ENCODE data around the gene SEMA4D. TPM values are rescaled to one million over a fixed set of nuclear protein-coding genes. Genes with fewer than 3 reads are reported as not detected.

The SEMA4D gene
- total RNA-seq, 2 donors from 2014 or later, result 18.9 to 21.2 TPM

GRCh38 chr9:89388868-89389177 is 109.1 kb downstream of the SEMA4D start:
- DNase-seq (no peak), ATAC-seq (no peak)
- intact Hi-C loops (cut with DNase I, micrococcal nuclease), result no loop called here

GRCh38 chr9:89388084-89388867 is 109.6 kb downstream of the SEMA4D start:
- intact Hi-C loops (cut with DNase I, micrococcal nuclease), result no loop called here
- DNase-seq (peak in 1 of 2 donors; percentile 42), ATAC-seq (peak; percentile 39)

- DNase-seq (no peak), ATAC-seq (no peak)
- intact Hi-C loops (cut with DNase I, micrococcal nuclease), result no loop called here
These were observed 110.6 kb downstream of the SEMA4D start for GRCh38 chr9:89387197-89387849.

- DNase-seq (no peak), ATAC-seq (no peak)
- intact Hi-C loops (cut with DNase I, micrococcal nuclease), result no loop called here
These were observed 111.1 kb downstream of the SEMA4D start for GRCh38 chr9:89386797-89387196.

- intact Hi-C loops (cut with DNase I, micrococcal nuclease), result no loop called here
- DNase-seq, result no peak
- no peak for ATAC-seq
These were observed 111.7 kb downstream of the SEMA4D start for GRCh38 chr9:89386206-89386605.

GRCh38 chr9:89384783-89385182 is 113.1 kb downstream of the SEMA4D start:
- intact Hi-C loops (cut with DNase I, micrococcal nuclease), result no loop called here
- ATAC-seq (no peak), DNase-seq (no peak)

- ATAC-seq (no peak), DNase-seq (no peak)
- intact Hi-C loops (cut with DNase I, micrococcal nuclease), result no loop called here
These were observed 114.1 kb downstream of the SEMA4D start for GRCh38 chr9:89383721-89384300.

GRCh38 chr9:89383030-89383720 is 114.7 kb downstream of the SEMA4D start:
- intact Hi-C loops (cut with DNase I, micrococcal nuclease), result no loop called here
- DNase-seq (no peak), ATAC-seq (no peak)

- ATAC-seq, result no peak
- intact Hi-C loops (cut with DNase I, micrococcal nuclease), result no loop called here
- no peak for DNase-seq
These were observed 115.6 kb downstream of the SEMA4D start for GRCh38 chr9:89382026-89382986.

GRCh38 chr9:89381308-89381609 is 116.7 kb downstream of the SEMA4D start:
- no peak for ATAC-seq
- intact Hi-C loops (cut with DNase I, micrococcal nuclease), result no loop called here
- no peak for DNase-seq

GRCh38 chr9:89380437-89381307 is 117.2 kb downstream of the SEMA4D start:
- no peak for ATAC-seq
- no peak for DNase-seq

GRCh38 chr9:89379508-89380115 is 118.3 kb downstream of the SEMA4D start:
- intact Hi-C loops (cut with DNase I, micrococcal nuclease), result no loop called here
- DNase-seq (no peak), ATAC-seq (no peak)

More at GRCh38 chr9:89380437-89381307, 117.2 kb downstream of the SEMA4D start:
- intact Hi-C loops (cut with DNase I, micrococcal nuclease), result no loop called here

GRCh38 chr9:89379031-89379430 is 118.9 kb downstream of the SEMA4D start:
- ATAC-seq, result no peak
- intact Hi-C loops (cut with DNase I, micrococcal nuclease), result no loop called here
- DNase-seq, result no peak

- DNase-seq (no peak), ATAC-seq (no peak)
- intact Hi-C loops (cut with DNase I, micrococcal nuclease), result no loop called here
These were observed 119.4 kb downstream of the SEMA4D start for GRCh38 chr9:89378541-89378940.

GRCh38 chr9:89377411-89377810 is 120.5 kb downstream of the SEMA4D start:
- ATAC-seq (no peak), DNase-seq (no peak)
- intact Hi-C loops (cut with DNase I, micrococcal nuclease), result no loop called here

- intact Hi-C loops (cut with DNase I, micrococcal nuclease), result no loop called here
- ATAC-seq (no peak), DNase-seq (no peak)
These were observed 121.1 kb downstream of the SEMA4D start for GRCh38 chr9:89376741-89377351.

- ATAC-seq, result no peak
- no peak for DNase-seq
- intact Hi-C loops (cut with DNase I, micrococcal nuclease), result no loop called here
These were observed 121.6 kb downstream of the SEMA4D start for GRCh38 chr9:89376286-89376685.
